Esophagus squamous epithelium (tissue), 5 donors: ENCODE results near the gene PGP. TPM values are rescaled to one million over a fixed set of nuclear protein-coding genes. Genes with fewer than 3 reads are reported as not detected.
A peak's percentile ranks its signal among the peaks of the same experiment; 100 is the strongest.

Source experiments
- DNase-seq: peaks from one replicate; lab custom pipeline; 2025; lab: John Stamatoyannopoulos, UW
- H3K27ac ChIP-seq, 4 donors: fragments of 200-600 bp; sonication (generic); one replicate each; pipeline ENCODE4 v1.5.1; 2016 to 2019; ENCODE audit warnings: mild to moderate bottlenecking in 1 of 4
- H3K27me3 ChIP-seq, 4 donors: fragments of 200-600 bp; sonication (generic); 1 replicate in 3 of 4; 2 replicates in 1 of 4; pipeline versions ENCODE4 v1.5.1 to v1.6.0; 2017 to 2021; ENCODE audit warnings: antibody characterized with exemption in 1 of 4
- H3K36me3 ChIP-seq, 3 donors: fragments of 200-600 bp; sonication (generic); one replicate each; pipeline ENCODE4 v1.5.1; 2016 to 2019
- H3K4me1 ChIP-seq, 3 donors: fragments of 200-600 bp; sonication (generic); one replicate each; pipeline ENCODE4 v1.5.1; 2017 to 2019
- H3K4me3 ChIP-seq, 4 donors: fragments of 200-600 bp; sonication (generic); 1 replicate in 3 of 4; 2 replicates in 1 of 4; pipeline ENCODE4 v1.5.1; 2016 to 2019; ENCODE audit warnings: mild to moderate bottlenecking in 2 of 4, moderate library complexity in 1 of 4
- H3K9me3 ChIP-seq, 3 donors: fragments of 200-600 bp; sonication (generic); one replicate each; pipeline ENCODE4 v1.5.1; 2016 to 2019
- CTCF ChIP-seq, 6 experiments: fragments of 450-650 bp in 4 of 6; fragments of 200-600 bp in 2 of 6; sonication (generic) in 2 of 6; IDR thresholded peaks; one replicate each; pipeline ENCODE4 v1.5.1; 2016 to 2019; ENCODE audit warnings: antibody characterized with exemption in 6 of 6, mild to moderate bottlenecking in 4 of 6, moderate library complexity in 4 of 6
- POLR2A ChIP-seq, 4 donors: fragments of 450-650 bp; IDR thresholded peaks; one replicate each; pipeline ENCODE4 v1.6.1; 2017; ENCODE audit warnings: antibody characterized with exemption in 4 of 4, mild to moderate bottlenecking in 4 of 4, moderate library complexity in 3 of 4
- WGBS, 2 donors: methylation state at CpG; one replicate each; pipeline ENCODE4 v1.1.5; 2018; 5-methylcytosine and 5-hydroxymethylcytosine counted together
- intact Hi-C: fragments of 100-400 bp; cut with DNase I; formaldehyde crosslinking; loops from one replicate; pipeline ENCODE4 v1.15.0; 2022
- total RNA-seq, 4 donors: library from RNA; depleted of rRNA; stranded (reverse); fragments of >200 nt; gene quantifications; one replicate each; pipeline ENCODE4 v1.1.0, GENCODE V29; 2016
- donor health status: DM: yes; HTN: yes; CAD: no.

Gene PGP
- total RNA-seq, 4 donors from 2014 or later: 5.5 to 14.2 (median 7.4) TPM

- Histone ChIP-seq H3K27me3 (no peaks in the 10 kb centered on the region), H3K27ac (no peak overlapping the region), H3K4me1 (peaks cover 12 to 65% (median 33%) of the 10 kb centered on the region in 3 donors), H3K9me3 (no peaks in the 10 kb centered on the region), H3K36me3 (peaks cover 22 to 53% (median 27%) of the 10 kb centered on the region in 3 donors), H3K4me3 (no peak overlapping the region)
- intact Hi-C loops: no loop called here
- WGBS, 2 donors: 89 to 92% methylated on average over 6 of the region's 6 CpGs
- TF ChIP-seq POLR2A (IDR thresholded peaks at IDR 0.05) (no peak), CTCF (IDR thresholded peaks at IDR 0.05) (no peak)
- no peak for DNase-seq
These were observed 12.3 kb upstream of the PGP start for GRCh38 chr16:2226918-2227317.

GRCh38 chr16:2226245-2226793, 11.7 kb upstream of the PGP start:
- H3K9me3 ChIP-seq: no peaks in the 10 kb centered on the region
- no peak overlapping the region for H3K4me3 ChIP-seq
- intact Hi-C loops: no loop called here
- TF ChIP-seq POLR2A (IDR thresholded peaks at IDR 0.05) (no peak), CTCF (IDR thresholded peaks at IDR 0.05) (no peak)
- H3K27ac ChIP-seq: no peak overlapping the region
- peaks cover 12 to 59% (median 28%) of the 10 kb centered on the region in 3 donors for H3K4me1 ChIP-seq
- peaks cover 18 to 47% (median 21%) of the 10 kb centered on the region in 3 donors for H3K36me3 ChIP-seq
- whole genome bisulfite sequencing, 2 donors: 57 to 64% methylated on average over 7 to 8 of the region's 9 CpGs
- no peak for DNase-seq
- H3K27me3 ChIP-seq: no peaks in the 10 kb centered on the region

- H3K4me3 ChIP-seq: peak overlapping the region; percentile 81 to 99 (median 81)
- no peak for TF ChIP-seq POLR2A (IDR thresholded peaks at IDR 0.05)
- TF ChIP-seq CTCF (IDR thresholded peaks at IDR 0.05): peak in 1 of 6 experiments; percentile 25
- peaks cover 12 to 45% (median 20%) of the 10 kb centered on the region in 3 donors for H3K4me1 ChIP-seq
- peak overlapping the region; percentile 89 to 95 (median 94) for H3K27ac ChIP-seq
- no peak for DNase-seq
- peaks cover 4 to 23% (median 8%) of the 10 kb centered on the region in 3 donors for H3K36me3 ChIP-seq
- WGBS, 2 donors: 7 to 13% methylated on average over 6 of the region's 22 CpGs
- H3K9me3 ChIP-seq: no peaks in the 10 kb centered on the region
- no peaks in the 10 kb centered on the region for H3K27me3 ChIP-seq
- intact Hi-C loops: no loop called here
These were observed 9.4 kb upstream of the PGP start for GRCh38 chr16:2223942-2224486.

- H3K9me3 ChIP-seq: no peaks in the 10 kb centered on the region
- H3K36me3 ChIP-seq: peaks cover 0 to 17% (median 2%) of the 10 kb centered on the region in 3 donors
- 0 to 1% methylated on average over 3 to 37 of the region's 82 CpGs for WGBS, 2 donors
- intact Hi-C loops: no loop called here
- DNase-seq: peak; percentile 97
- H3K27ac ChIP-seq: peak within 1 kb of the TSS; percentile 89 to 95 (median 94)
- peak within 1 kb of the TSS; percentile 81 to 99 (median 81) for H3K4me3 ChIP-seq
- peak in 4 of 6 experiments; percentile 9 to 60 (median 34) for TF ChIP-seq CTCF (IDR thresholded peaks at IDR 0.05)
- TF ChIP-seq POLR2A (IDR thresholded peaks at IDR 0.05): peak in 3 of 4 donors; percentile 82 to 93 (median 93)
- H3K27me3 ChIP-seq: no peaks in the 10 kb centered on the region
- H3K4me1 ChIP-seq: peaks cover 12 to 45% (median 20%) of the 10 kb centered on the region in 3 donors
These were observed 8.7 kb upstream of the PGP start, which contains the start of gene E4F1 for GRCh38 chr16:2223221-2223941. TSS of gene E4F1 (plus strand) at chr16:2223591. CDS start at chr16:2223614, 23 bp downstream.

- no peak for TF ChIP-seq POLR2A (IDR thresholded peaks at IDR 0.05)
- TF ChIP-seq CTCF (IDR thresholded peaks at IDR 0.05): no peak
- no peaks in the 10 kb centered on the region for H3K36me3 ChIP-seq
- H3K9me3 ChIP-seq: no peaks in the 10 kb centered on the region
- H3K27me3 ChIP-seq: no peaks in the 10 kb centered on the region
- DNase-seq: no peak
- 90 to 95% methylated on average over 4 of the region's 4 CpGs for WGBS, 2 donors
- no peak overlapping the region for H3K4me3 ChIP-seq
- H3K27ac ChIP-seq: no peak overlapping the region
- intact Hi-C loops: no loop called here
- peaks cover 20 to 40% (median 25%) of the 10 kb centered on the region in 3 donors for H3K4me1 ChIP-seq
These were observed 1.7 kb upstream of the PGP start for GRCh38 chr16:2216330-2216729.
